Activated T-cell treated with anti-CD3 and anti-CD28 coated beads, Interleukin-2, amount 50 U/mL, for 24 hours (primary cell): Measurements from ENCODE around the gene PTPRA.

Source experiments
- DNase-seq: peaks from one replicate; pipeline ENCODE4 v3.0.0-alpha.2; 2020
- H3K27ac Mint-ChIP-seq: 2 replicates; pipeline ENCODE4 v1.8.0; 2020; ENCODE audit warnings: mild to moderate bottlenecking, mixed read lengths
- H3K27me3 Mint-ChIP-seq: 2 replicates; pipeline ENCODE4 v1.8.0; 2020; ENCODE audit warnings: mixed read lengths
- H3K36me3 Mint-ChIP-seq: 2 replicates; pipeline ENCODE4 v1.8.0; 2020; ENCODE audit warnings: low read depth, mixed read lengths
- H3K4me1 Mint-ChIP-seq: 2 replicates; pipeline ENCODE4 v1.8.0; 2020; ENCODE audit warnings: low read depth, mixed read lengths
- H3K4me3 Mint-ChIP-seq: 2 replicates; pipeline ENCODE4 v1.8.0; 2020; ENCODE audit warnings: mild to moderate bottlenecking, moderate library complexity, mixed read lengths
- H3K9me3 Mint-ChIP-seq: 2 replicates; pipeline ENCODE4 v1.8.0; 2020; ENCODE audit warnings: mixed read lengths

PTPRA gene

DNA sequence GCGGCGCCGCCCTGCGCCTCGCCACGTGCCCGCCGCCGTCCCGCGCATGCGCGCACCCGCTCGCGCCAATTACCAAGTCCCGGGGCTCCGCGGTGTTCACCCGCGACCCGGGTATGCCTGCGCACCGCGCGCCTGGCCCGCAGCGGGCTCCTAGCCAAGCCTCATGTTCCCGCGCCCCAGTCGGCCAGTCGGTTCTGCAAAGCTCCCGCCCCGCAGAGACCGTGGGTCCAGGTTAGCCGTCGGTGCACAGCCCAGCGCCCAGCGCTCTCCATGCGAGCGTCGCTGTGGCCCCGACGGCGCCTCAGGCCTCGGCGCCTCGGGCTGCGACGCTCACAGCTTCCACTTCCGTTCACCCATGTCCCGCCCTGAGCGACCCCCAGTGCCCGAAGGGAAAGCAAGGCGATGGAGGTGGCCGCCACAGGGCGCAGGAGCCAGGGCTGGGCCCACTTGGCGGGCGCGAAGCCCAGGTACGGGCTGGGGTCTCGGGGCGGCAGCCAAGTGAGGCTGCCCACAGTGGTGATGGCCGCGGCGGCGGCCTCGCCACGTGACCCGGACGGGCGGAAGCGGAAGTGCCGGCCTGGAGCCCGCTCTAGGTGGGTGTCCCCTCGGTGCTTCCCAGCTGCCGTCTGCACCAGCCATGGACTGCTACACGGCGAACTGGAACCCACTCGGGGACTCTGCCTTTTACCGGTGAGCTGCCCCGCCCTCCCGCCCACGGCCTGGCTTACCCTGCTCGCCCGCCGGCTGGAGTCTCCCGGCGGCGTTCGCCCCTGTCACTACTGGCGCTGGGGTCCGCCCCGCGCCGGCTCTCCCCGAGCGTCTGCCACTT, 32.9 kb upstream of the PTPRA start, which contains the start of the genes PCED1A and VPS16:
PCED1A (minus strand) TSS at position 518 of the 829 bp plus-strand sequence. CDS start 743 bp downstream, outside the sequence.
VPS16 (plus strand) TSS at position 608 of the 829 bp plus-strand sequence; CDS start at position 638, 30 bp downstream.
- peak within 1 kb of the TSS; percentile 91 for H3K4me3 Mint-ChIP-seq
- peak within 1 kb of the TSS; percentile 92 for H3K27ac Mint-ChIP-seq
- H3K27me3 Mint-ChIP-seq = no peaks in the 10 kb centered on the region
- peaks cover 48% of the 10 kb centered on the region for H3K36me3 Mint-ChIP-seq
- peaks cover 39% of the 10 kb centered on the region for H3K4me1 Mint-ChIP-seq
- DNase-seq = peak; percentile 97
- peaks cover 3% of the 10 kb centered on the region for H3K9me3 Mint-ChIP-seq

- peaks cover 3% of the 10 kb centered on the region for H3K9me3 Mint-ChIP-seq
- no peak for DNase-seq
- peak overlapping the region; percentile 90 for H3K27ac Mint-ChIP-seq
- peaks cover 45% of the 10 kb centered on the region for H3K36me3 Mint-ChIP-seq
- peaks cover 44% of the 10 kb centered on the region for H3K4me1 Mint-ChIP-seq
- H3K27me3 Mint-ChIP-seq = no peaks in the 10 kb centered on the region
- H3K4me3 Mint-ChIP-seq = peak overlapping the region; percentile 91
Measured at GRCh38 chr20:2840967-2841531, 32.2 kb upstream of the PTPRA start.

DNA sequence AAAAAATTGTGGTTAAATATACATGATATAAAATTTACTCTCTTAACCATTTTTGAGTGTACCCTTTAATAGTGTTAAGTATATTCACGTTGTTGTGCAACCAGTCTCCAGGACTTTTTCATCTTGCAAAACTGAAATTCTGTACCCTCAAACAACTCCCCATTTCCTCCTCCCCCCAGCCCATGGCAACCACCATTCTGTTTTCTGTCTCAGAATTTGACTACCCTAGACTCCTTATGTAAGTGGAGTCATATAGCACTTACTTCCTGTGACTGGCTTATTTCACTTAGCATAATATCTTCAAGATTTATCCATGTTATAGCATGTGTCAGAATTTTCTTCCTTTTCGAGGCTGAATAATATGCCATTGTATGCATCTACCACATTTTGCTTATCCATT, 27.7 kb upstream of the PTPRA start:
- H3K9me3 Mint-ChIP-seq = no peaks in the 10 kb centered on the region
- peak; percentile 24 for DNase-seq

GRCh38 chr20:2846698-2847097, 26.6 kb upstream of the PTPRA start:
- Mint-ChIP-seq H3K4me1 (peaks cover 50% of the 10 kb centered on the region), H3K4me3 (no peak overlapping the region), H3K27ac (no peak overlapping the region), H3K27me3 (no peaks in the 10 kb centered on the region), H3K36me3 (peaks cover 26% of the 10 kb centered on the region), H3K9me3 (no peaks in the 10 kb centered on the region)
- no peak for DNase-seq

More for the DNA sequence above, 27.7 kb upstream of the PTPRA start:
- H3K4me3 Mint-ChIP-seq = no peak overlapping the region
- peaks cover 51% of the 10 kb centered on the region for H3K4me1 Mint-ChIP-seq
- H3K27me3 Mint-ChIP-seq = no peaks in the 10 kb centered on the region
- peaks cover 29% of the 10 kb centered on the region for H3K36me3 Mint-ChIP-seq
- H3K27ac Mint-ChIP-seq = no peak overlapping the region

- DNase-seq = no peak
- Mint-ChIP-seq H3K27me3 (no peaks in the 10 kb centered on the region), H3K27ac (no peak overlapping the region), H3K36me3 (peaks cover 24% of the 10 kb centered on the region), H3K9me3 (no peaks in the 10 kb centered on the region), H3K4me3 (no peak overlapping the region), H3K4me1 (peaks cover 60% of the 10 kb centered on the region)
Measured at GRCh38 chr20:2847802-2848201, 25.5 kb upstream of the PTPRA start.

DNA sequence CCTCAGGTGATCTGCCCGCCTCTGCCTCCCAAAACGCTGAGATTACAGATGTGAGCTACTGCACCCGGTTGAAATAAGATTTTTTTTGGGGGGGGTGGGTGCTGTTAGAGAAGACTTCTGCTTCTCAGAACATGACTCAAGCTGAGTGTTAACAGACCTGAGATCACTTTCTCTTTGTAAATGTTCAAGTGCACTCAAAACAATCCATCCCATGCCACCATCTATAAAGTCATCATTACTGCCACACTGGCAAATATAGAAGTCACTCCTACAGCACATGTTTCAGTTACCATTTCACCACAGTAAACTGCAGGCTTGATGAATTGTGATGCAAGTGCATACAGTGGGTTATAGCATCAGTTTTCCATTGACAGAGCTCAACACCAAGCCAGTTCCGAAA, 23.8 kb upstream of the PTPRA start:
- DNase-seq = peak; percentile 29
- Mint-ChIP-seq H3K4me3 (no peak overlapping the region), H3K4me1 (peaks cover 50% of the 10 kb centered on the region), H3K36me3 (peaks cover 18% of the 10 kb centered on the region), H3K27me3 (no peaks in the 10 kb centered on the region), H3K9me3 (no peaks in the 10 kb centered on the region), H3K27ac (peak overlapping the region; percentile 55)

DNA sequence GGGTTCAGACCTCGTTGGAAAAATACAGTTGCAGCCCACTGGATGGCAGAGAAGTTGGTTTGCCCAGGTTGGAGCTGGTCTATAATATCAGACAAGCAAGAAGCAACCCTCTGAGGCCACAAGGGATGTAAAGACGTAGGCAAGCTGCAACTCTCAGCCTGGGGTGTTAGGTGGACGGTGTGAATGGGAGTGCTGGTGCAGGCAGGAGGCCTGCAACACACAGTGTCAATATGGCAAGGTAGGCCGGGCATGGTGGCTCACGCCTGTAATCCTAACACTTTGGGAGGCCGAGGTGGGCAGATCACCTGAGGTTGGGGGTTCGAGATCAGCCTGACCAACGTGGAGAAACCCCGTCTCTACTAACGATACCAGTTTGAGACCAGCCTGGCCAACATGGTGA, 22.2 kb upstream of the PTPRA start:
- no peaks in the 10 kb centered on the region for H3K9me3 Mint-ChIP-seq
- H3K27ac Mint-ChIP-seq = no peak overlapping the region

DNA sequence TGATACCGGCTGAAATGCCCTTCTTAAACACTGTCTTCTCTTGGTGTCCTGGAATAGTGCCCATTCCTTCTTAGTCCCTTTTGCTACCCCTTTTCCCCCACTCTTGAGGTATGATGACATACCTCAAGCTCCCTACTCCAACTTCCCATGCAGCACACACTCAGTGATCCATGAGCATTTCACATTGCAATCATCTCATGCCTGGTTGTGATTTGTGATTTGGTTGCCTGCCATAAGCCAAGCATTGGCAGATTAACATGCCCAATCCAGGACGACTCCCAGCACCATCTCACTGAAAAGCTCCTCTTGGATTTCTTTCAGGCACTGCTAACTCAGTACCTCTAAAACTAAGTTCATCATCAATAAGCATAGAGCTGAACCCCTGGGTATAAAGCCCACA, 14.7 kb upstream of the PTPRA start:
- Mint-ChIP-seq H3K27me3 (no peaks in the 10 kb centered on the region), H3K4me1 (peaks cover 1% of the 10 kb centered on the region), H3K36me3 (peaks cover 24% of the 10 kb centered on the region), H3K9me3 (no peaks in the 10 kb centered on the region), H3K27ac (no peak overlapping the region), H3K4me3 (no peak overlapping the region)
- DNase-seq = no peak

More for the DNA sequence above, 22.2 kb upstream of the PTPRA start:
- H3K4me1 Mint-ChIP-seq = peaks cover 38% of the 10 kb centered on the region
- peak; percentile 23 for DNase-seq
- H3K4me3 Mint-ChIP-seq = no peak overlapping the region
- H3K36me3 Mint-ChIP-seq = peaks cover 17% of the 10 kb centered on the region
- no peaks in the 10 kb centered on the region for H3K27me3 Mint-ChIP-seq

DNA sequence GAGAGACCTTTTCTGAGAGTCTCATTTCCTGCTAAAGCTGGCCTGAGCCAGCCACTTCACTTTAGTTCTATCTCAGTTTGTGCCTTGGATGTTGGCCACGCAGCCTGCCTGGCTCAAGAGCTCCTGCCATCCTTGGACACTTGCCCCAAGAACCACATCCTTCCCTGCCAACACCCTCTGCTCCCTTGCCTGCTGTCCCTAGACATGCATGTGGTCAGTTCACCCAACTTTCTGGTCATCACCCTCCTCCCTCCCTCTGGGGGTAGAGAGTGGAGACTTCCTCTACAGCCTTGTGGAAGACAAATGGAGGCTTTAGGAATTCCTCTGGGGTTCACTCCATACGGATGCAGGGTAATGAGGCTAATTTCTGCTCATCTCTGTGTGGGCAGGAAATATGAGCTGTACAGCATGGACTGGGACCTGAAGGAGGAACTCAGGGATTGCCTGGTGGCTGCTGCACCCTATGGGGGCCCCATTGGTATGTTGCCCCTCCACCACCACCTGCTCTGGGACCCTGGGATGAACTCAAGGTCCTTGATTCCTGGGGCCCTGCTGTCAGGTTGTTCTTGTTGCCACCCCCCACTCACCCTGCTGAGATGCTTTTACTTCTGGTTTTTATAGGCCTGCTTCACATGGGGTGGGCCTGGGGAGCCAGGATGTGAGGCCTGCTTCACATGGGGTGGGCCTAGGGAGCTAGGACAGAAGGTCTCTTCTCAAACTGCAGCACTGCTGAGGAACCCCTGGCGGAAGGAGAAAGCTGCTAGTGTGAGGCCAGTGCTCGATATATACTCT, 13.8 kb upstream of the PTPRA start:
- DNase-seq = no peak
- Mint-ChIP-seq H3K9me3 (no peaks in the 10 kb centered on the region), H3K27me3 (no peaks in the 10 kb centered on the region), H3K36me3 (peaks cover 34% of the 10 kb centered on the region), H3K27ac (no peak overlapping the region), H3K4me1 (peaks cover 2% of the 10 kb centered on the region), H3K4me3 (no peak overlapping the region)

GRCh38 chr20:2864626-2865025, 8.7 kb upstream of the PTPRA start:
- Mint-ChIP-seq H3K4me1 (peaks cover 37% of the 10 kb centered on the region), H3K27me3 (no peaks in the 10 kb centered on the region), H3K36me3 (peaks cover 63% of the 10 kb centered on the region), H3K4me3 (no peak overlapping the region), H3K27ac (peak overlapping the region; percentile 54), H3K9me3 (no peaks in the 10 kb centered on the region)
- no peak for DNase-seq

DNA sequence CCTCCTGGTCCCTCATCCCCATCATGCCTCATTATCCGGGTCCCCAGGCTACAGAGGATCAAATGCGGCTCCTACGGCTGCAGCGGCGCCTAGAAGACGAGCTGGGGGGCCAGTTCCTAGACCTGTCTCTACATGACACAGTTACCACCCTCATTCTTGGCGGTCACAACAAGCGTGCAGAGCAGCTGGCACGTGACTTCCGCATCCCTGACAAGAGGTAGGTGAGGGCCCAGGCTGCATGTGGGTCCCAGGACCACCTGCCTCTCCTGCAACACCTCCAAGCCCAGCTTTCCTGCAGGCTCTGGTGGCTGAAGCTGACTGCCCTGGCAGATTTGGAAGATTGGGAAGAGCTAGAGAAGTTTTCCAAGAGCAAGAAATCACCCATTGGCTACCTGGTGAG, 8.2 kb upstream of the PTPRA start:
- H3K27ac Mint-ChIP-seq = peak overlapping the region; percentile 54
- no peak for DNase-seq

GRCh38 chr20:2865630-2866029, 7.7 kb upstream of the PTPRA start:
- DNase-seq = no peak
- no peaks in the 10 kb centered on the region for H3K9me3 Mint-ChIP-seq
- H3K4me1 Mint-ChIP-seq = peaks cover 42% of the 10 kb centered on the region
- peaks cover 63% of the 10 kb centered on the region for H3K36me3 Mint-ChIP-seq
- H3K27me3 Mint-ChIP-seq = no peaks in the 10 kb centered on the region
- no peak overlapping the region for H3K4me3 Mint-ChIP-seq
- peak overlapping the region; percentile 74 for H3K27ac Mint-ChIP-seq

More for the DNA sequence above, 8.2 kb upstream of the PTPRA start:
- no peaks in the 10 kb centered on the region for H3K27me3 Mint-ChIP-seq
- H3K4me1 Mint-ChIP-seq = peaks cover 37% of the 10 kb centered on the region
- no peak overlapping the region for H3K4me3 Mint-ChIP-seq
- peaks cover 63% of the 10 kb centered on the region for H3K36me3 Mint-ChIP-seq
- H3K9me3 Mint-ChIP-seq = no peaks in the 10 kb centered on the region

DNA sequence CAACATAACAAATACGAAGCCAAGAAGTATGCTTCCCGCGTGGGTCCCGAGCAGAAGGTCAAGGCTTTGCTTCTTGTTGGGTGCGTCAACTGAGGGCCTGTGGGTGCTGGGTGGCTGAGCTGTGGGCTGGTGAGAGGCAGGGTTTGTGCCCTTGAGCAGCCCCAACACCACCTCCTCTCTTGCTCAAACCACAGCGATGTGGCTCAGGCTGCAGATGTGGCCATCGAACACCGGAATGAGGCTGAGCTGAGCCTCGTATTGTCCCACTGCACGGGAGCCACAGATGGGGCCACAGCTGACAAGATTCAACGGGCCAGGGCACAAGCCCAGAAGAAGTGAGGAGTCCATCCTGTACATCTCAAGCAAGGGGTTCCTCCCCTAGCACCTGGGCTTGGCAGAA, 7.0 kb upstream of the PTPRA start:
- Mint-ChIP-seq H3K27me3 (no peaks in the 10 kb centered on the region), H3K36me3 (peaks cover 58% of the 10 kb centered on the region), H3K4me3 (no peak overlapping the region), H3K4me1 (peaks cover 48% of the 10 kb centered on the region), H3K9me3 (no peaks in the 10 kb centered on the region), H3K27ac (peak overlapping the region; percentile 74)
- DNase-seq = no peak

GRCh38 chr20:2867081-2867864, 6.0 kb upstream of the PTPRA start:
- Mint-ChIP-seq H3K27ac (peak overlapping the region; percentile 12), H3K27me3 (no peaks in the 10 kb centered on the region), H3K9me3 (no peaks in the 10 kb centered on the region), H3K36me3 (peaks cover 50% of the 10 kb centered on the region), H3K4me3 (no peak overlapping the region), H3K4me1 (peaks cover 56% of the 10 kb centered on the region)
- no peak for DNase-seq
